T-cell (primary cell): Measurements from ENCODE around the gene TMEM87B. TPM values are rescaled to one million over a fixed set of nuclear protein-coding genes. Genes with fewer than 3 reads are reported as not detected.
"Not testable (repeated sequence)": the region's sequence is repeated elsewhere in the genome, so short reads cannot be mapped to it uniquely, and the experiment has no call there.

Source experiments
- ATAC-seq, 4 experiments: fragments of 200-7000 bp in 3 of 4; fragments of 150-1000 bp in 1 of 4; cut with Tn5 transposase; replicated peaks in 1 of 4; 1 replicate in 3 of 4; 2 replicates in 1 of 4; pipeline ENCODE4 v1.10.0; 2021; ENCODE audit warnings: moderate library complexity in 3 of 4, mild to moderate bottlenecking in 2 of 4, moderate number of reproducible peaks in 1 of 4
- CTCF ChIA-PET, 2 donors: fragments of 300-600 bp; sonication (Branson Sonifier 250); formaldehyde crosslinking; loops; one replicate each; lab custom pipeline; 2022; ENCODE audit warnings: antibody characterized with exemption in 2 of 2; lab: Charles Lee
- POLR2A ChIA-PET, 2 donors: fragments of 300-600 bp; sonication (Branson Sonifier 250); formaldehyde crosslinking; loops; one replicate each; lab custom pipeline; 2022; ENCODE audit warnings: antibody characterized with exemption in 2 of 2; lab: Charles Lee
- DNase-seq, 35 experiments: peaks; one replicate each; pipeline versions ENCODE4 v3.0.0 to v3.0.0-alpha.2; 2013 to 2023
- H3K27ac ChIP-seq: one replicate; pipeline ENCODE4 v1.5.1; 2013; ENCODE audit warnings: low read length
- H3K27me3 ChIP-seq, 2 experiments: replicated peaks in 1 of 2; 1 replicate in 1 of 2; 2 replicates in 1 of 2; pipeline versions ENCODE4 v1.6.1 to v1.7.0; 2013; ENCODE audit warnings: low read length in 1 of 2, mixed read lengths in 1 of 2; ENCODE audit not compliant: control insufficient read depth in 2 of 2, insufficient read depth in 2 of 2; ENCODE audit errors: extremely low read depth in 1 of 2
- H3K36me3 ChIP-seq, 2 donors: 1 replicate in 1 of 2; 2 replicates in 1 of 2; pipeline versions ENCODE4 v1.6.1 to v1.7.0; 2013; ENCODE audit warnings: low read length in 1 of 2; ENCODE audit not compliant: control insufficient read depth in 2 of 2, insufficient read depth in 1 of 2; ENCODE audit errors: extremely low read depth in 1 of 2
- H3K4me1 ChIP-seq, 2 experiments: 1 replicate in 1 of 2; 2 replicates in 1 of 2; pipeline versions ENCODE4 v1.6.1 to v1.7.0; 2013; ENCODE audit warnings: low read length in 2 of 2, mixed read lengths in 1 of 2; ENCODE audit not compliant: insufficient read depth in 2 of 2, control insufficient read depth in 1 of 2; ENCODE audit errors: extremely low read depth in 1 of 2
- H3K4me3 ChIP-seq, 2 donors: 1 replicate in 1 of 2; 2 replicates in 1 of 2; pipeline versions ENCODE4 v1.5.1 to v1.7.0; 2013; ENCODE audit warnings: mild to moderate bottlenecking in 2 of 2, low read length in 1 of 2, moderate library complexity in 1 of 2; ENCODE audit not compliant: control insufficient read depth in 1 of 2; ENCODE audit errors: extremely low read depth in 1 of 2
- H3K9me3 ChIP-seq: 2 replicates; pipeline ENCODE4 v1.7.0; 2013
- H3K27ac Mint-ChIP-seq, 2 donors: one replicate each; pipeline ENCODE4 v1.8.0; 2020 to 2021; ENCODE audit warnings: mild to moderate bottlenecking in 2 of 2, mixed read lengths in 2 of 2
- H3K27me3 Mint-ChIP-seq, 2 donors: one replicate each; pipeline ENCODE4 v1.8.0; 2021 to 2022; ENCODE audit warnings: mixed read lengths in 2 of 2
- H3K36me3 Mint-ChIP-seq: one replicate; pipeline ENCODE4 v1.8.0; 2021; ENCODE audit warnings: mixed read lengths
- H3K4me1 Mint-ChIP-seq, 3 donors: one replicate each; pipeline ENCODE4 v1.8.0; 2020 to 2022; ENCODE audit warnings: mixed read lengths in 3 of 3, mild to moderate bottlenecking in 1 of 3
- H3K4me3 Mint-ChIP-seq, 3 donors: one replicate each; pipeline ENCODE4 v1.8.0; 2020 to 2022; ENCODE audit warnings: mild to moderate bottlenecking in 3 of 3, mixed read lengths in 3 of 3, moderate library complexity in 3 of 3
- H3K9me3 Mint-ChIP-seq, 3 donors: one replicate each; pipeline ENCODE4 v1.8.0; 2020 to 2022; ENCODE audit warnings: mixed read lengths in 3 of 3
- WGBS: methylation state at CpG from one replicate; pipeline ENCODE4 v1.1.5; 2013; ENCODE audit warnings: missing lambda C conversion rate; ENCODE audit not compliant: insufficient coverage; 5-methylcytosine and 5-hydroxymethylcytosine counted together
- total RNA-seq, 35 experiments: library from RNA in 6 of 35; stranded (reverse) in 6 of 35; fragments of 120-200 nt in 1 of 35; gene quantifications; one replicate each; pipeline versions ENCODE4 v1.2.1 to v1.2.4 and lab custom pipeline; 2013 to 2026

Gene TMEM87B
- total RNA-seq, 5 donors from 2014 or later (not counting 1 experiment from before 2014, with no cell fraction given) = 16.8 to 22.7 (median 19.3) TPM

GRCh38 chr2:112139033-112139614, 84.1 kb downstream of the TMEM87B start:
- H3K4me3 Mint-ChIP-seq = peak overlapping the region in 1 of 3 donors; percentile 76
- H3K9me3 Mint-ChIP-seq, ATAC-seq, H3K4me3 ChIP-seq, H3K27ac ChIP-seq, H3K9me3 ChIP-seq, H3K36me3 Mint-ChIP-seq, H3K36me3 ChIP-seq, POLR2A ChIA-PET, H3K27ac Mint-ChIP-seq, DNase-seq: not testable (repeated sequence)
- Histone ChIP-seq H3K27me3 (peaks cover 0 to 44% of the 10 kb centered on the region in 2 experiments), H3K4me1 (peaks cover 2 to 13% of the 10 kb centered on the region in 2 experiments)
- peaks cover 6 to 36% of the 10 kb centered on the region in 2 donors for H3K27me3 Mint-ChIP-seq
- H3K4me1 Mint-ChIP-seq = peaks cover 5 to 15% (median 10%) of the 10 kb centered on the region in 3 donors
- 13% methylated on average over 7 of the region's 32 CpGs for WGBS
- CTCF ChIA-PET = interaction anchor here in 1 of 2 donors (0.6 kb wide), 1 partner anchor 89 kb away, joined by 4 read pairs; no protein-coding TSS in a partner anchor

GRCh38 chr2:112139661-112140204, 84.7 kb downstream of the TMEM87B start:
- CTCF ChIA-PET, H3K4me3 ChIP-seq, H3K36me3 Mint-ChIP-seq, ATAC-seq, H3K9me3 ChIP-seq, POLR2A ChIA-PET, DNase-seq, H3K27ac ChIP-seq, H3K9me3 Mint-ChIP-seq, H3K27ac Mint-ChIP-seq, H3K36me3 ChIP-seq: not testable (repeated sequence)
- Mint-ChIP-seq H3K27me3 (peaks cover 6 to 36% of the 10 kb centered on the region in 2 donors), H3K4me3 (peak overlapping the region in 1 of 3 donors; percentile 54), H3K4me1 (peaks cover 5 to 15% (median 10%) of the 10 kb centered on the region in 3 donors)
- Histone ChIP-seq H3K4me1 (peaks cover 2 to 13% of the 10 kb centered on the region in 2 experiments), H3K27me3 (peaks cover 0 to 44% of the 10 kb centered on the region in 2 experiments)
- WGBS = 15% methylated on average over 25 of the region's 38 CpGs

- no peak overlapping the region for H3K4me3 ChIP-seq
- Mint-ChIP-seq H3K27me3 (peaks cover 6 to 36% of the 10 kb centered on the region in 2 donors), H3K9me3 (no peaks in the 10 kb centered on the region), H3K4me1 (peaks cover 5 to 15% (median 10%) of the 10 kb centered on the region in 3 donors), H3K4me3 (peak overlapping the region in 2 of 3 donors; percentile 28 to 54), H3K36me3 (peaks cover 9% of the 10 kb centered on the region), H3K27ac (no peak overlapping the region)
- POLR2A ChIA-PET = no interaction called here
- no peak for ATAC-seq
- H3K36me3 ChIP-seq = no peaks in the 10 kb centered on the region
- no peak overlapping the region for H3K27ac ChIP-seq
- CTCF ChIA-PET = no interaction called here
- DNase-seq = no peak
- no peaks in the 10 kb centered on the region for H3K9me3 ChIP-seq
- 33% methylated on average over 28 of the region's 30 CpGs for WGBS
- H3K27me3 ChIP-seq = peaks cover 0 to 44% of the 10 kb centered on the region in 2 experiments
- H3K4me1 ChIP-seq = peaks cover 2 to 13% of the 10 kb centered on the region in 2 experiments
Observed at GRCh38 chr2:112140205-112140802, 85.2 kb downstream of the TMEM87B start.

- H3K27me3 Mint-ChIP-seq = peaks cover 6 to 32% of the 10 kb centered on the region in 2 donors
- H3K4me1 Mint-ChIP-seq = peaks cover 5 to 14% (median 10%) of the 10 kb centered on the region in 3 donors
- H3K27ac Mint-ChIP-seq = no peak overlapping the region
- WGBS = 97% methylated on average over 11 of the region's 20 CpGs
- ATAC-seq (no peak), DNase-seq (no peak)
- H3K9me3 Mint-ChIP-seq = no peaks in the 10 kb centered on the region
- Histone ChIP-seq H3K27ac (no peak overlapping the region), H3K36me3 (no peaks in the 10 kb centered on the region), H3K4me3 (no peak overlapping the region), H3K27me3 (peaks cover 0 to 44% of the 10 kb centered on the region in 2 experiments), H3K4me1 (peaks cover 2 to 13% of the 10 kb centered on the region in 2 experiments), H3K9me3 (no peaks in the 10 kb centered on the region)
- POLR2A ChIA-PET = interaction anchor here in 1 of 2 donors (0.6 kb wide), 1 partner anchor 128 kb away, joined by 4 read pairs; no protein-coding TSS in a partner anchor
- peaks cover 9% of the 10 kb centered on the region for H3K36me3 Mint-ChIP-seq
- H3K4me3 Mint-ChIP-seq = peak overlapping the region in 2 of 3 donors; percentile 3 to 54
- CTCF ChIA-PET = no interaction called here
Observed at GRCh38 chr2:112140899-112141625, 86.0 kb downstream of the TMEM87B start.

GRCh38 chr2:112141626-112142007, 86.5 kb downstream of the TMEM87B start:
- Mint-ChIP-seq H3K27ac (no peak overlapping the region), H3K4me1 (peaks cover 5 to 11% (median 10%) of the 10 kb centered on the region in 3 donors), H3K9me3 (no peaks in the 10 kb centered on the region), H3K36me3 (peaks cover 5% of the 10 kb centered on the region), H3K4me3 (no peak overlapping the region), H3K27me3 (peaks cover 3 to 27% of the 10 kb centered on the region in 2 donors)
- Histone ChIP-seq H3K9me3 (no peaks in the 10 kb centered on the region), H3K4me3 (no peak overlapping the region), H3K4me1 (peaks cover 2 to 13% of the 10 kb centered on the region in 2 experiments), H3K27me3 (peaks cover 0 to 40% of the 10 kb centered on the region in 2 experiments), H3K36me3 (no peaks in the 10 kb centered on the region), H3K27ac (no peak overlapping the region)
- ATAC-seq = no peak
- ChIA-PET CTCF (no interaction called here), POLR2A (interaction anchor here in 1 of 2 donors (0.6 kb wide), 1 partner anchor 128 kb away, joined by 4 read pairs; no protein-coding TSS in a partner anchor)
- no peak for DNase-seq
- WGBS = 57% methylated on average over 3 of the region's 7 CpGs

- Mint-ChIP-seq H3K4me1 (peaks cover 2 to 8% (median 6%) of the 10 kb centered on the region in 3 donors), H3K9me3 (no peaks in the 10 kb centered on the region), H3K36me3 (peaks cover 1% of the 10 kb centered on the region), H3K27me3 (peaks cover under 1 to 21% of the 10 kb centered on the region in 2 donors), H3K4me3 (no peak overlapping the region), H3K27ac (no peak overlapping the region)
- DNase-seq (no peak), ATAC-seq (no peak)
- no peaks in the 10 kb centered on the region for H3K36me3 ChIP-seq
- H3K27me3 ChIP-seq = peaks cover 0 to 31% of the 10 kb centered on the region in 2 experiments
- no peak overlapping the region for H3K27ac ChIP-seq
- WGBS = 90% methylated on average over 7 of the region's 8 CpGs
- no peak overlapping the region for H3K4me3 ChIP-seq
- POLR2A ChIA-PET = no interaction called here
- CTCF ChIA-PET = no interaction called here
- H3K9me3 ChIP-seq = no peaks in the 10 kb centered on the region
- peaks cover 2 to 9% of the 10 kb centered on the region in 2 experiments for H3K4me1 ChIP-seq
Observed at GRCh38 chr2:112142525-112143078, 87.5 kb downstream of the TMEM87B start.
